Neural crest cell (in vitro differentiated cells): ENCODE data around the gene ATP10D. TPM values are rescaled to one million over a fixed set of nuclear protein-coding genes. Genes with fewer than 3 reads are reported as not detected.

ENCODE experiments used
- DNase-seq: peaks from one replicate; pipeline ENCODE4 v3.0.0; 2021; ENCODE audit warnings: low read depth, mixed read lengths, low spot score
- H3K27ac Mint-ChIP-seq: one replicate; pipeline ENCODE4 v1.8.0; 2021; ENCODE audit warnings: mild to moderate bottlenecking, mixed read lengths; ENCODE audit not compliant: unreplicated experiment
- H3K27me3 Mint-ChIP-seq: 2 replicates; pipeline ENCODE4 v1.8.0; 2021; ENCODE audit warnings: low read depth, mild to moderate bottlenecking, mixed read lengths
- H3K36me3 Mint-ChIP-seq: 2 replicates; pipeline ENCODE4 v1.8.0; 2021; ENCODE audit warnings: low read depth, mild to moderate bottlenecking, mixed read lengths
- H3K4me1 Mint-ChIP-seq: 2 replicates; pipeline ENCODE4 v1.8.0; 2021; ENCODE audit warnings: mixed read lengths
- H3K4me3 Mint-ChIP-seq: one replicate; pipeline ENCODE4 v1.8.0; 2021; ENCODE audit warnings: mild to moderate bottlenecking, mixed read lengths
- H3K9me3 Mint-ChIP-seq: 2 replicates; pipeline ENCODE4 v1.8.0; 2021; ENCODE audit warnings: mixed read lengths
- CTCF ChIP-seq: fragments of 200-600 bp; sonication (generic); conservative IDR thresholded peaks from 2 replicates; pipeline ENCODE4 v1.5.0; 2021; ENCODE audit warnings: antibody characterized with exemption, mild to moderate bottlenecking
- total RNA-seq: library from RNA; stranded (reverse); gene quantifications from 2 replicates; pipeline ENCODE4 v1.2.1, GENCODE V29; 2021

The ATP10D gene
- total RNA-seq, 1 donor from 2014 or later, result 7.9 TPM

GRCh38 chr4:47531241-47531953, 46.3 kb downstream of the ATP10D start:
- peaks cover 26% of the 10 kb centered on the region for H3K36me3 Mint-ChIP-seq
- no peak overlapping the region for H3K27ac Mint-ChIP-seq
- peaks cover 3% of the 10 kb centered on the region for H3K4me1 Mint-ChIP-seq
- peaks cover 23% of the 10 kb centered on the region for H3K9me3 Mint-ChIP-seq
- no peak for TF ChIP-seq CTCF
- no peak overlapping the region for H3K4me3 Mint-ChIP-seq
- H3K27me3 Mint-ChIP-seq, result no peaks in the 10 kb centered on the region
- no peak for DNase-seq

- H3K4me1 Mint-ChIP-seq, result peaks cover 3% of the 10 kb centered on the region
- TF ChIP-seq CTCF, result no peak
- peaks cover 23% of the 10 kb centered on the region for H3K9me3 Mint-ChIP-seq
- DNase-seq, result no peak
- H3K4me3 Mint-ChIP-seq, result no peak overlapping the region
- H3K27me3 Mint-ChIP-seq, result no peaks in the 10 kb centered on the region
- no peak overlapping the region for H3K27ac Mint-ChIP-seq
- peaks cover 24% of the 10 kb centered on the region for H3K36me3 Mint-ChIP-seq
Measured at GRCh38 chr4:47531954-47532321, 46.9 kb downstream of the ATP10D start.

- Mint-ChIP-seq H3K4me1 (peaks cover 3% of the 10 kb centered on the region), H3K27me3 (no peaks in the 10 kb centered on the region), H3K36me3 (peaks cover 23% of the 10 kb centered on the region), H3K4me3 (no peak overlapping the region), H3K27ac (no peak overlapping the region), H3K9me3 (peaks cover 23% of the 10 kb centered on the region)
- TF ChIP-seq CTCF, result no peak
- no peak for DNase-seq
Measured at GRCh38 chr4:47532658-47533057, 47.6 kb downstream of the ATP10D start.

- DNase-seq, result no peak
- Mint-ChIP-seq H3K36me3 (peaks cover 19% of the 10 kb centered on the region), H3K4me1 (peaks cover 8% of the 10 kb centered on the region), H3K9me3 (peaks cover 19% of the 10 kb centered on the region), H3K27ac (no peak overlapping the region), H3K27me3 (no peaks in the 10 kb centered on the region), H3K4me3 (no peak overlapping the region)
- TF ChIP-seq CTCF, result no peak
Measured at GRCh38 chr4:47533689-47534347, 48.7 kb downstream of the ATP10D start.

- Mint-ChIP-seq H3K4me3 (no peak overlapping the region), H3K9me3 (peaks cover 10% of the 10 kb centered on the region), H3K36me3 (peaks cover 11% of the 10 kb centered on the region), H3K27ac (no peak overlapping the region), H3K27me3 (no peaks in the 10 kb centered on the region), H3K4me1 (peaks cover 8% of the 10 kb centered on the region)
- no peak for TF ChIP-seq CTCF
- DNase-seq, result no peak
Measured at GRCh38 chr4:47534772-47535171, 49.7 kb downstream of the ATP10D start.
